Spleen (tissue), 11 donors: Measurements from ENCODE around the gene ULBP3. TPM values are rescaled to one million over a fixed set of nuclear protein-coding genes. Genes with fewer than 3 reads are reported as not detected.

Source experiments
- DNase-seq: peaks from one replicate; pipeline ENCODE4 v3.0.0-alpha.2; 2020
- H3K27ac ChIP-seq, 8 donors: fragments of 200-600 bp; sonication (generic) in 7 of 8; 1 replicate in 4 of 8; 2 replicates in 4 of 8; pipeline versions ENCODE4 v1.5.0 to v1.8.0; 2016 to 2021; ENCODE audit warnings: inconsistent platforms in 4 of 8, mild to moderate bottlenecking in 4 of 8, moderate library complexity in 1 of 8
- H3K27me3 ChIP-seq, 7 donors: fragments of 200-600 bp; sonication (generic) in 6 of 7; replicated peaks in 1 of 7; 1 replicate in 4 of 7; 2 replicates in 3 of 7; pipeline versions ENCODE4 v1.5.0 to v1.8.0; 2016 to 2021; ENCODE audit warnings: inconsistent platforms in 3 of 7, mild to moderate bottlenecking in 1 of 7
- H3K36me3 ChIP-seq, 6 donors: fragments of 200-600 bp; sonication (generic) in 5 of 6; 1 replicate in 4 of 6; 2 replicates in 2 of 6; pipeline versions ENCODE4 v1.5.0 to v1.8.0; 2016 to 2021; ENCODE audit warnings: inconsistent platforms in 2 of 6
- H3K4me1 ChIP-seq, 6 donors: fragments of 200-600 bp; sonication (generic) in 5 of 6; 1 replicate in 3 of 6; 2 replicates in 3 of 6; pipeline versions ENCODE4 v1.5.0 to v1.8.0; 2016 to 2021; ENCODE audit warnings: inconsistent platforms in 3 of 6
- H3K4me3 ChIP-seq, 8 donors: fragments of 200-600 bp; sonication (generic) in 7 of 8; 1 replicate in 4 of 8; 2 replicates in 4 of 8; pipeline versions ENCODE4 v1.5.0 to v1.8.0; 2016 to 2021; ENCODE audit warnings: inconsistent platforms in 4 of 8, mild to moderate bottlenecking in 4 of 8, moderate library complexity in 2 of 8
- H3K9me3 ChIP-seq, 8 donors: fragments of 200-600 bp; sonication (generic) in 7 of 8; 1 replicate in 4 of 8; 2 replicates in 4 of 8; pipeline versions ENCODE4 v1.5.0 to v1.8.0; 2016 to 2021; ENCODE audit warnings: inconsistent platforms in 4 of 8
- CTCF ChIP-seq, 11 experiments: fragments of 200-600 bp in 7 of 11; fragments of 450-650 bp in 4 of 11; sonication (generic) in 4 of 11; IDR thresholded peaks in 8 of 11; conservative IDR thresholded peaks in 3 of 11; 1 replicate in 7 of 11; 2 replicates in 4 of 11; pipeline versions ENCODE4 v1.4.0 to v1.8.0; 2016 to 2021; ENCODE audit warnings: antibody characterized with exemption in 11 of 11, inconsistent platforms in 4 of 11, mild to moderate bottlenecking in 1 of 11
- POLR2A ChIP-seq, 3 donors: fragments of 450-650 bp; IDR thresholded peaks; one replicate each; pipeline ENCODE4 v1.5.1; 2017; ENCODE audit warnings: antibody characterized with exemption in 3 of 3, mild to moderate bottlenecking in 1 of 3
- POLR2AphosphoS5 ChIP-seq, 3 donors: sonication (generic); formaldehyde crosslinking; IDR thresholded peaks; one replicate each; pipeline ENCODE4 v1.5.1; 2017; ENCODE audit warnings: antibody characterized with exemption in 3 of 3
- WGBS, 5 donors: extraction: QIAGEN DNeasy Blood & Tissue Kit in 3 of 5; methylation state at CpG; one replicate each; pipeline versions ENCODE4 v1.1.5 to v1.1.7; 2013 to 2018; 5-methylcytosine and 5-hydroxymethylcytosine counted together
- intact Hi-C: fragments of 100-400 bp; cut with DNase I; formaldehyde crosslinking; loops from one replicate; pipeline ENCODE4 v1.15.0; 2023; ENCODE audit warnings: low total_unique reads
- polyA plus RNA-seq, 3 donors: library from polyadenylated mRNA; stranded (reverse); fragments of 200-250 nt; gene quantifications; one replicate each; pipeline ENCODE4 v1.2.1, GENCODE V29; 2013
- total RNA-seq, 7 donors: library from RNA; depleted of rRNA in 3 of 7; stranded (reverse); fragments of >200 nt in 3 of 7; fragmentation: NEBNext Ultra II Directional in 4 of 7; extraction: Animal tissue kit (Norgen Biotek cat#: 25700) in 4 of 7; gene quantifications; one replicate each; pipeline versions ENCODE4 v1.1.0 to v1.2.1, GENCODE V29; 2016 to 2021
- donor health status: healthy with polysubstance abuse.
- donor health status: DM: no; HTN: no; CAD: no; lungs with moderate emphysema.
- donor health status: DM: no; HTN: no; CAD: no.
- donor health status: Bipolar disorder and iron deficiency.
- donor health status: healthy.
- donor health status: DM: no; HTN: no; CAD: no.
- donor health status: DM: yes; HTN: yes; CAD: no.

The ULBP3 gene
- total and polyA plus RNA-seq, 10 donors: 0.15 to 2.2 (median 0.85) TPM; not detected in 1

GRCh38 chr6:150030611-150031010 lies 38.3 kb downstream of the ULBP3 start:
- H3K4me1 ChIP-seq: peaks cover 2 to 12% (median 5%) of the 10 kb centered on the region in 6 donors
- no peak overlapping the region for H3K27ac ChIP-seq
- intact Hi-C loops: no loop called here
- 80 to 92% (median 86%) methylated on average over 1 to 3 of the region's 3 CpGs for WGBS, 5 donors
- H3K36me3 ChIP-seq: no peaks in the 10 kb centered on the region
- H3K4me3 ChIP-seq: no peak overlapping the region
- TF ChIP-seq POLR2AphosphoS5 (IDR thresholded peaks at IDR 0.05) (no peak), POLR2A (IDR thresholded peaks at IDR 0.05) (no peak), CTCF (IDR thresholded peaks at IDR 0.05 in 8 of 11, conservative IDR thresholded peaks at IDR 0.05 in 3 of 11) (no peak)
- no peaks in the 10 kb centered on the region for H3K9me3 ChIP-seq
- DNase-seq: no peak
- H3K27me3 ChIP-seq: peaks cover 1 to 52% (median 25%) of the 10 kb centered on the region in 7 donors

GRCh38 chr6:150029749-150030148 lies 39.2 kb downstream of the ULBP3 start:
- Histone ChIP-seq H3K27me3 (peaks cover 5 to 52% (median 31%) of the 10 kb centered on the region in 7 donors), H3K27ac (no peak overlapping the region), H3K9me3 (no peaks in the 10 kb centered on the region), H3K4me3 (no peak overlapping the region), H3K36me3 (no peaks in the 10 kb centered on the region), H3K4me1 (peaks cover 8 to 21% (median 10%) of the 10 kb centered on the region in 6 donors)
- WGBS, 5 donors: 49 to 68% (median 64%) methylated on average over 4 of the region's 4 CpGs
- TF ChIP-seq CTCF (IDR thresholded peaks at IDR 0.05 in 8 of 11, conservative IDR thresholded peaks at IDR 0.05 in 3 of 11) (no peak), POLR2AphosphoS5 (IDR thresholded peaks at IDR 0.05) (no peak), POLR2A (IDR thresholded peaks at IDR 0.05) (no peak)
- intact Hi-C loops: no loop called here
- no peak for DNase-seq

- H3K27me3 ChIP-seq: peaks cover 5 to 56% (median 34%) of the 10 kb centered on the region in 7 donors
- 77 to 93% (median 81%) methylated on average over 7 of the region's 7 CpGs for WGBS, 5 donors
Observed at GRCh38 chr6:150029276-150029675, 39.6 kb downstream of the ULBP3 start.

GRCh38 chr6:150028799-150029198 lies 40.1 kb downstream of the ULBP3 start:
- Histone ChIP-seq H3K27ac (no peak overlapping the region), H3K36me3 (no peaks in the 10 kb centered on the region), H3K4me1 (peaks cover 8 to 21% (median 10%) of the 10 kb centered on the region in 6 donors), H3K27me3 (peaks cover 5 to 61% (median 34%) of the 10 kb centered on the region in 7 donors), H3K9me3 (no peaks in the 10 kb centered on the region), H3K4me3 (no peak overlapping the region)
- intact Hi-C loops: no loop called here
- WGBS, 5 donors: 63 to 83% (median 78%) methylated on average over 8 of the region's 8 CpGs
- no peak for TF ChIP-seq POLR2A (IDR thresholded peaks at IDR 0.05)
- TF ChIP-seq POLR2AphosphoS5 (IDR thresholded peaks at IDR 0.05): no peak
- no peak for TF ChIP-seq CTCF (IDR thresholded peaks at IDR 0.05 in 8 of 11, conservative IDR thresholded peaks at IDR 0.05 in 3 of 11)
- DNase-seq: peak; percentile 64

More at GRCh38 chr6:150029276-150029675, 39.6 kb downstream of the ULBP3 start:
- DNase-seq: no peak
- intact Hi-C loops: no loop called here
- Histone ChIP-seq H3K27ac (no peak overlapping the region), H3K36me3 (no peaks in the 10 kb centered on the region), H3K9me3 (no peaks in the 10 kb centered on the region), H3K4me1 (peaks cover 8 to 21% (median 10%) of the 10 kb centered on the region in 6 donors), H3K4me3 (no peak overlapping the region)
- TF ChIP-seq POLR2A (IDR thresholded peaks at IDR 0.05) (no peak), POLR2AphosphoS5 (IDR thresholded peaks at IDR 0.05) (no peak), CTCF (IDR thresholded peaks at IDR 0.05 in 8 of 11, conservative IDR thresholded peaks at IDR 0.05 in 3 of 11) (no peak)
